HCEC 1CT (cell line): Measurements from ENCODE around the gene GPC1.
A peak's percentile ranks its signal among the peaks of the same experiment; 100 is the strongest.

Experiments
- DNase-seq: peaks from one replicate; pipeline ENCODE4 v3.0.0-alpha.2; 2017

Gene GPC1

GRCh38 chr2:240432820-240433801, 2.4 kb upstream of the GPC1 start:
- DNase-seq: no peak

- DNase-seq: peak; percentile 97
Observed at GRCh38 chr2:240433973-240434727, 1.3 kb upstream of the GPC1 start.

GRCh38 chr2:240434728-240435456, 571 bp upstream of the GPC1 start:
- DNase-seq: peak; percentile 93

- no peak for DNase-seq
Observed at GRCh38 chr2:240435948-240436682, 652 bp downstream of the GPC1 start.

- DNase-seq: peak; percentile 12
Observed at GRCh38 chr2:240436683-240437550, 1.5 kb downstream of the GPC1 start.

- no peak for DNase-seq
Observed at GRCh38 chr2:240437551-240437860, 2.0 kb downstream of the GPC1 start.

GRCh38 chr2:240437861-240438809, 2.7 kb downstream of the GPC1 start:
- peak; percentile 44 for DNase-seq

GRCh38 chr2:240438810-240439697, 3.6 kb downstream of the GPC1 start:
- no peak for DNase-seq

- DNase-seq: no peak
Observed at GRCh38 chr2:240439698-240440151, 4.3 kb downstream of the GPC1 start.

- no peak for DNase-seq
Observed at GRCh38 chr2:240440251-240440650, 4.8 kb downstream of the GPC1 start.

- DNase-seq: no peak
Observed at GRCh38 chr2:240440704-240441320, 5.3 kb downstream of the GPC1 start.

- DNase-seq: no peak
Observed at GRCh38 chr2:240441326-240441992, 6.0 kb downstream of the GPC1 start.

- no peak for DNase-seq
Observed at GRCh38 chr2:240441993-240442411, 6.5 kb downstream of the GPC1 start.

GRCh38 chr2:240442891-240443715, 7.6 kb downstream of the GPC1 start:
- DNase-seq: no peak

GRCh38 chr2:240443891-240444301, 8.4 kb downstream of the GPC1 start:
- peak; percentile 12 for DNase-seq

GRCh38 chr2:240444464-240444863, 9.0 kb downstream of the GPC1 start:
- DNase-seq: no peak
